Neural progenitor cell (in vitro differentiated cells): ENCODE results near the gene ZNF592. TPM values are rescaled to one million over a fixed set of nuclear protein-coding genes. Genes with fewer than 3 reads are reported as not detected.

Source experiments
- DNase-seq: peaks from one replicate; pipeline ENCODE4 v3.0.0-alpha.2; 2016; ENCODE audit warnings: low spot score
- H2AFZ ChIP-seq: fragments of 200-600 bp; sonication (generic); replicated peaks from 2 replicates; pipeline ENCODE4 v1.6.1; 2016; ENCODE audit warnings: antibody characterized with exemption
- H3F3A ChIP-seq: fragments of 200-600 bp; sonication (generic); 2 replicates; pipeline ENCODE4 v1.6.1; 2016; ENCODE audit warnings: antibody characterized with exemption, low read depth
- H3K27ac ChIP-seq: fragments of 200-600 bp; sonication (generic); 2 replicates; pipeline ENCODE4 v1.5.1; 2016; ENCODE audit warnings: mild to moderate bottlenecking
- H3K27me3 ChIP-seq: fragments of 200-600 bp; sonication (generic); 2 replicates; pipeline ENCODE4 v1.6.1; 2016; ENCODE audit warnings: mild to moderate bottlenecking, moderate library complexity
- H3K36me3 ChIP-seq: fragments of 200-600 bp; sonication (generic); 2 replicates; pipeline ENCODE4 v1.5.1; 2016
- H3K4me1 ChIP-seq: fragments of 200-600 bp; sonication (generic); 2 replicates; pipeline ENCODE4 v1.6.1; 2016; ENCODE audit warnings: mixed run types
- H3K4me2 ChIP-seq: fragments of 200-600 bp; sonication (generic); 2 replicates; pipeline ENCODE4 v1.6.1; 2016
- H3K4me3 ChIP-seq: fragments of 200-600 bp; sonication (generic); 2 replicates; pipeline ENCODE4 v1.5.1; 2016
- H3K79me2 ChIP-seq: fragments of 200-600 bp; sonication (generic); 2 replicates; pipeline ENCODE4 v1.6.1; 2016; ENCODE audit warnings: low read depth
- H3K9ac ChIP-seq: fragments of 200-600 bp; sonication (generic); 2 replicates; pipeline ENCODE4 v1.6.1; 2016
- H3K9me3 ChIP-seq: fragments of 200-600 bp; sonication (generic); 2 replicates; pipeline ENCODE4 v1.5.1; 2016; ENCODE audit warnings: low read depth
- H4K20me1 ChIP-seq: fragments of 200-600 bp; sonication (generic); 2 replicates; pipeline ENCODE4 v1.6.1; 2016; ENCODE audit warnings: low read depth
- H3K27ac Mint-ChIP-seq: 3 replicates; pipeline ENCODE4 v1.8.0; 2021; ENCODE audit warnings: mixed read lengths
- H3K27me3 Mint-ChIP-seq: 2 replicates; pipeline ENCODE4 v1.8.0; 2022; ENCODE audit warnings: low read depth, mild to moderate bottlenecking, inconsistent platforms, moderate library complexity, mixed read lengths; ENCODE audit not compliant: insufficient read depth
- H3K36me3 Mint-ChIP-seq: 3 replicates; pipeline ENCODE4 v1.8.0; 2021; ENCODE audit warnings: mixed read lengths
- H3K4me1 Mint-ChIP-seq: 3 replicates; pipeline ENCODE4 v1.8.0; 2021; ENCODE audit warnings: mixed read lengths
- H3K4me3 Mint-ChIP-seq: 3 replicates; pipeline ENCODE4 v1.8.0; 2021; ENCODE audit warnings: mild to moderate bottlenecking, moderate library complexity, mixed read lengths
- H3K9me3 Mint-ChIP-seq: 3 replicates; pipeline ENCODE4 v1.8.0; 2020; ENCODE audit warnings: mixed read lengths
- EZH2 ChIP-seq: fragments of 200-600 bp; sonication (generic); IDR thresholded peaks from 2 replicates; pipeline ENCODE4 v1.6.1; 2017; ENCODE audit warnings: antibody characterized with exemption, mild to moderate bottlenecking, moderate library complexity
- EZH2phosphoT487 ChIP-seq: fragments of 200-600 bp; sonication (generic); IDR thresholded peaks from 2 replicates; pipeline ENCODE4 v1.6.1; 2017; ENCODE audit warnings: antibody characterized with exemption
- total RNA-seq: library from RNA; depleted of rRNA; stranded (reverse); fragments of >200 nt; gene quantifications from 2 replicates; pipeline ENCODE4 v1.2.3, GENCODE V29; 2015; ENCODE audit warnings: low replicate concordance
- TF ChIP-seq, protein P1 (sequence below): fragments of 200-600 bp; sonication (generic); IDR thresholded peaks from 2 replicates; pipeline ENCODE4 v1.5.1; 2017; ENCODE audit warnings: antibody characterized with exemption, mild to moderate bottlenecking

ZNF592 gene
- total RNA-seq, 1 donor from 2014 or later = 5.8 TPM

- Histone ChIP-seq H3K27me3 (no peaks in the 10 kb centered on the region), H3K4me2 (no peak overlapping the region)
Measured at GRCh38 chr15:84814916-84815315, 66.5 kb downstream of the ZNF592 start.

DNA sequence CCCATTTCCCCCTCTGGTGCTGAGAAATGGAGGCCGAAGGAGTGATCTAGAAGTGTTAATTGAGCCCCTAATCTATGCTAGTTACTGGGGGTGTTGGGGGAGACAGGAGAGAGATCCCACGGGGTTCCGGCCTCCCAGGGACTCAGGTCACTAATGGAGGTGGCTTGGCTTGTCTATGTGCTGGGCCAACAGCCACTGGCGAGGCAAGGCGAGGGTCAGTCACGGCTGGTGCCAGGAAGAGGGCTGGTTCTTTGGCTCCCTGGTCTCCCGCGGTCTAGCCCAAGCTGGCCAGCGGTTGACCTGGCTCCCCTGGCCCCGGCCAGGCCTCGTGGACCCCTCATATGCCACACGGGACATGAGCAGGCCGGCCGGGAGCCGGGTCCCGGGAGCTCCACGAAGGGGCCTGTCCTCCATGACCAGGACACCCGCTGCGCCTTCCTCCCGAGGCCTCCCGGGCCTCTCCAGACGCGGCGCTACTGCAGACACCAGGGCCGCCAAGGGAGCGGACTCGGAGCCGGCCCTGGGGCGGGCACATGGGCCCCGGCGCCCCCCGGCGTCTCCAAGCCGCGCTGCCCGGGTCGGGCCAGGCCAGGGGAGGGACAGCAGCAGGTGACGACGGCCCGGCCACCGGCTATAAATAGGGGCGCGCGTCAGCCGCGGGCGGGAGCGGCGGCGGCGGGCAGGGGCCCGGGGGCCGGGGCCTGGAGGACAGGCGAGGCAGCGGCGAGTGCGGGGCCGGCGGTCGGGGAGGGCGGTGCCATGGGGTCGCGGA, 68.5 kb downstream of the ZNF592 start, which contains the start of gene ALPK3:
ALPK3 (plus strand) TSS at position 663 of the 772 bp plus-strand sequence; CDS start at position 760, 97 bp downstream.
- H2AFZ ChIP-seq = peak within 1 kb of the TSS; percentile 97
- H3K27me3 ChIP-seq = no peaks in the 10 kb centered on the region
- no peaks in the 10 kb centered on the region for H3K36me3 ChIP-seq
- peak within 1 kb of the TSS; percentile 95 for H3K27ac Mint-ChIP-seq
- peaks cover 13% of the 10 kb centered on the region for H3K27me3 Mint-ChIP-seq
- H3K4me1 Mint-ChIP-seq = peaks cover 27% of the 10 kb centered on the region
- peaks cover 26% of the 10 kb centered on the region for H3F3A ChIP-seq
- no peak for TF ChIP-seq EZH2phosphoT487
- TF ChIP-seq, protein P1, sequence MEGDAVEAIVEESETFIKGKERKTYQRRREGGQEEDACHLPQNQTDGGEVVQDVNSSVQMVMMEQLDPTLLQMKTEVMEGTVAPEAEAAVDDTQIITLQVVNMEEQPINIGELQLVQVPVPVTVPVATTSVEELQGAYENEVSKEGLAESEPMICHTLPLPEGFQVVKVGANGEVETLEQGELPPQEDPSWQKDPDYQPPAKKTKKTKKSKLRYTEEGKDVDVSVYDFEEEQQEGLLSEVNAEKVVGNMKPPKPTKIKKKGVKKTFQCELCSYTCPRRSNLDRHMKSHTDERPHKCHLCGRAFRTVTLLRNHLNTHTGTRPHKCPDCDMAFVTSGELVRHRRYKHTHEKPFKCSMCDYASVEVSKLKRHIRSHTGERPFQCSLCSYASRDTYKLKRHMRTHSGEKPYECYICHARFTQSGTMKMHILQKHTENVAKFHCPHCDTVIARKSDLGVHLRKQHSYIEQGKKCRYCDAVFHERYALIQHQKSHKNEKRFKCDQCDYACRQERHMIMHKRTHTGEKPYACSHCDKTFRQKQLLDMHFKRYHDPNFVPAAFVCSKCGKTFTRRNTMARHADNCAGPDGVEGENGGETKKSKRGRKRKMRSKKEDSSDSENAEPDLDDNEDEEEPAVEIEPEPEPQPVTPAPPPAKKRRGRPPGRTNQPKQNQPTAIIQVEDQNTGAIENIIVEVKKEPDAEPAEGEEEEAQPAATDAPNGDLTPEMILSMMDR = no peak
- TF ChIP-seq EZH2 = no peak
- no peak within 1 kb of the TSS for H3K9ac ChIP-seq
- H3K4me3 Mint-ChIP-seq = peak within 1 kb of the TSS; percentile 61
- H4K20me1 ChIP-seq = no peaks in the 10 kb centered on the region
- no peaks in the 10 kb centered on the region for H3K79me2 ChIP-seq
- peaks cover 6% of the 10 kb centered on the region for H3K36me3 Mint-ChIP-seq
- H3K27ac ChIP-seq = no peak within 1 kb of the TSS
- no peaks in the 10 kb centered on the region for H3K9me3 ChIP-seq
- DNase-seq = peak; percentile 63
- H3K4me2 ChIP-seq = peak within 1 kb of the TSS; percentile 60
- H3K9me3 Mint-ChIP-seq = peaks cover 4% of the 10 kb centered on the region
- peak within 1 kb of the TSS; percentile 26 for H3K4me3 ChIP-seq
- H3K4me1 ChIP-seq = peaks cover 35% of the 10 kb centered on the region

More at GRCh38 chr15:84814916-84815315, 66.5 kb downstream of the ZNF592 start:
- no peak overlapping the region for H3K9ac ChIP-seq
- H3K79me2 ChIP-seq = no peaks in the 10 kb centered on the region
- Mint-ChIP-seq H3K4me1 (peaks cover 27% of the 10 kb centered on the region), H3K36me3 (peaks cover 6% of the 10 kb centered on the region), H3K9me3 (peaks cover 2% of the 10 kb centered on the region), H3K27me3 (peaks cover 19% of the 10 kb centered on the region), H3K27ac (no peak overlapping the region), H3K4me3 (no peak overlapping the region)
- no peak overlapping the region for H3K4me3 ChIP-seq
- no peak overlapping the region for H2AFZ ChIP-seq
- H3K36me3 ChIP-seq = no peaks in the 10 kb centered on the region
- no peak for DNase-seq
- peaks cover 26% of the 10 kb centered on the region for H3F3A ChIP-seq
- TF ChIP-seq, protein P1 = no peak
- TF ChIP-seq EZH2phosphoT487 (no peak), EZH2 (no peak)
- no peaks in the 10 kb centered on the region for H4K20me1 ChIP-seq
- H3K9me3 ChIP-seq = no peaks in the 10 kb centered on the region
- no peak overlapping the region for H3K27ac ChIP-seq
- peaks cover 29% of the 10 kb centered on the region for H3K4me1 ChIP-seq

- DNase-seq = peak; percentile 72
- TF ChIP-seq, protein P1 = peak; percentile 5
- no peak for TF ChIP-seq EZH2
- peaks cover 27% of the 10 kb centered on the region for H3K4me1 Mint-ChIP-seq
- H4K20me1 ChIP-seq = no peaks in the 10 kb centered on the region
- peak overlapping the region; percentile 26 for H3K4me3 ChIP-seq
- H3K9me3 ChIP-seq = no peaks in the 10 kb centered on the region
- no peaks in the 10 kb centered on the region for H3K36me3 ChIP-seq
- peaks cover 26% of the 10 kb centered on the region for H3F3A ChIP-seq
- peak overlapping the region; percentile 95 for H3K27ac Mint-ChIP-seq
- H3K27me3 ChIP-seq = no peaks in the 10 kb centered on the region
- peaks cover 36% of the 10 kb centered on the region for H3K4me1 ChIP-seq
- H2AFZ ChIP-seq = peak overlapping the region; percentile 90
- peak overlapping the region; percentile 61 for H3K4me3 Mint-ChIP-seq
- no peak overlapping the region for H3K9ac ChIP-seq
- peak overlapping the region; percentile 60 for H3K4me2 ChIP-seq
- peaks cover 4% of the 10 kb centered on the region for H3K36me3 Mint-ChIP-seq
- peaks cover 4% of the 10 kb centered on the region for H3K9me3 Mint-ChIP-seq
- H3K27me3 Mint-ChIP-seq = peaks cover 12% of the 10 kb centered on the region
- H3K79me2 ChIP-seq = no peaks in the 10 kb centered on the region
- H3K27ac ChIP-seq = no peak overlapping the region
Measured at GRCh38 chr15:84817466-84818081, 69.2 kb downstream of the ZNF592 start.
